T-helper 22 cell (primary cell): Measurements from ENCODE around the gene GATAD1.
A peak's percentile ranks its signal among the peaks of the same experiment; 100 is the strongest.
"Not testable (repeated sequence)": the region's sequence is repeated elsewhere in the genome, so short reads cannot be mapped to it uniquely, and the experiment has no call there.

Experiments used
- DNase-seq: peaks from one replicate; pipeline ENCODE4 v3.0.0-alpha.2; 2020; ENCODE audit warnings: low read depth

Gene GATAD1

DNA sequence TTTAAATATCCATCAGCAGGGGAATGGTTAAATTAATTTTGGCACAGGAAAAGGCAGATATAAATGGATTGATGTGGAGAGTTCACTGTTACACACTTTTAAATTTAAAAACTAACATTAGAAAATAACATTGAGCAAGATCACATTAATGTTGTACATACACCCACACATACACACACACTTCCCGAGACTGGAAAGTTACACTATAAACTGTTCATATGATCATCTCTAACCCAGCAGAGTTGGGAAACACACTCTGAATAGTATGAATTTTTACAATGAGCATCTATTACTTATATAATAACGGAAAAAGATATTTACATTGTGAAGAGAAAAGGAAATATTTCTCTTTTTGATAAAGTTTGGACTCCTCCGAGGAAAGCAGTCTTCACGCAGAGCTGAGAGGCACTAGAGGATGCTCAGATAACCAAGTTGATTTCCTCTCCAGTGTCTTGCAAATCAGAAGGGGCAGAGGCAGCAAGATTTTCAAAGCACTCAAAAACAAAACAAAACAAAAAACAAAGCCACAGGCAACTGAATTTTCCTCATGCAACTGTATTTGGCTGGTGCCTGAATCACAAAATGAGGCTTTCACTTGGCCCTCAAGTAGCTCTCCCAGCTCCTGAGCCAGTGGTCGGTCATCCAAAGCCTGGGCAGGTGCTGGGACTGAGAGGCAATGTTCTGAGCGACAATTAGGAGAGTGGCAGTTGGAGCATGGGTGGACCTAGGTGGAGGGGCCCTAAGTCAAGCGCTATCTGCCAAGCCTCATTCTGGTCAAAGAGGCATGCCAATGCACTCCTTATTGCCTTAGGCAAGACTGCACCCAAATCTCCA, 10.5 kb upstream of the GATAD1 start:
- DNase-seq, result no peak

DNA sequence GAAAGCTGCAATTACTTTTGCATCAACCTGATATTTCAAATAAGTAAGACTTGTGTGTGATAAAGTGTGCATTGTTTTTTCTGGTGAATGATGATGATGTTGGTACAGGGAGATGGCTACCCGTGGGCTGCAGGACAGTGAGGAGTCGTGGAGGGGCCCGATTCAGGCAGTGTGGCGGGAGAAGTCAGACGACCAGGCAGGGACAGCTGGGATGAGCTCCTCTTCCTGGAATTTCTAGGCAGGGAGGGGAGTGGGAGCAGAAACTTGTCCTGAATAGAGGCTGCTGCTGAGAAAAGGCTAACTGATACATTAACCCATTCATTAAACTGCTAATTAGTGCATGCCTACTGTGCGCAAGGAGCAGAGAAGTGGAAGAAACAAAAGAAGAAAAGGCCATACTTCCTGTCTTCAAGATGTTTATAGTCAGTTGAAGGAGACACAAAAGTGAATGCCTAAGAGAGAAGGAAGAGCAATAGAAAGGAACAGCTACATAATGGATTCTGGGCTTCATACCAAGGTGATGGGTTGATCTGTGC, 9.3 kb upstream of the GATAD1 start:
- DNase-seq, result no peak

DNA sequence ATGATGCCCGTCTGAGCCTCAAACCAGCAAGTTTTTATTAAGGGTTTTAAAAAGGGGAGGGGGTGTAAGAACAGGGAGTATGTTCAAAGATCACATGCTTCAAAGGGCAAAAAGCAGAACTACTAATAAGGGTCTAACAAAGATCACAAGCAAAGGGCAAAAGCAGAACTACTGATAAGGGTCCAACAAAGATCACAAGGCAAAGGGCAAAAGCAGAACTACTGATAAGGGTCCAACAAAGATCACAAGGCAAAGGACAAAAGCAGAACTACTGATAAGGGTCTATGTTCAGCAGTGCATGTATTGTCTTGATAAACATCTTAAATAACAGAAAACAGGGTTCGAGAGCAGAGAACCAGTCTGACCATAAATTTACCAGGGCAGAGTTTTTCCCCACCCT, 4.6 kb upstream of the GATAD1 start:
- not testable (repeated sequence) for DNase-seq

DNA sequence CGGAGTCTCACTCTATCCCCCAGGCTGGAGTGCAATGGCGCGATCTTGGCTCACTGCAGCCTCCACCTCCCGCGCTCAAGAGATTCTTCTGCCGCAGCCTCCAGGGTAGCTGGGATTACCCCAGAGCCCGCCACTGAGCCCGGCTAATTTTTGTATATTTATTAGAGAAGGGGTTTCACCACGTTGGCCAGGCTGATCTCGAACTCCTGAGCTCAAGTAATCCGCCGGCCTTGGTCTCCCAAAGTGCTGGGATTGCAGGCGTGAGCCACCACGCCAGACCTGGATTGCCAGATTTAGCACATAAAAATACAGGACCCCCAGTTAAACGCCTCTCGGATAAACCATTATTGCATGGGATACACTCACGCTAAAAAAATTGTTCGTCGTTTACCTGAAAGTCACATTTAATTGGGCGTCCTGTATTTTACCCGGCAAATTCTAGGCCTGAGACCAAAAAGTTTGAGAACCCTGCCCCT, 375 bp upstream of the GATAD1 start:
- no peak for DNase-seq

DNA sequence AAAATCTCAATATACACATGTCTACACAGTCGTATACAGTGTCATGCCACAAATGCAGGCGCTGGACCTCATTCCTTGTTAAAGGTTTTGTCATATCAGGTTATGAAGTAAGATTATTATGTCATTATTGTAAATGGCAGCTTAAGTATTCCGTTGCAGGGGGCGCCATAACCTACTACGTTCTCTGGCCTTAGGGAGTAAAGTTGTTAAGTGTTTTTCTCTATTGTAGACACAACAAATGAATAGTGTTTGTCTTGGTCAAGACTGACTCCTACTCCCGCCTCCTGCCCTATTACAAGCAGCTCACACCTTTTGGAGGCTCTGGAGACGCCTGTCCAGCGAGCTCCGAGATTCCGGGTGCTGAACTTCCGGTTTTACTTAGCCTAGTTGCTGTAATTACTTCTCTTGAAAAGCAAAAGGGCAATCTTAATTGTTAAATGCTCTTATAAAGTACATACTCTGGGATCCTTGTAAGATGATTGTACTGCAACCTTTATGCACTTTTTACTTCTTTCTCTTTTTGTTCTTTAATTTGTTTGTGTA, 994 bp downstream of the GATAD1 start:
- peak; percentile 29 for DNase-seq

GRCh38 chr7:92451645-92452044, 4.4 kb downstream of the GATAD1 start:
- no peak for DNase-seq

DNA sequence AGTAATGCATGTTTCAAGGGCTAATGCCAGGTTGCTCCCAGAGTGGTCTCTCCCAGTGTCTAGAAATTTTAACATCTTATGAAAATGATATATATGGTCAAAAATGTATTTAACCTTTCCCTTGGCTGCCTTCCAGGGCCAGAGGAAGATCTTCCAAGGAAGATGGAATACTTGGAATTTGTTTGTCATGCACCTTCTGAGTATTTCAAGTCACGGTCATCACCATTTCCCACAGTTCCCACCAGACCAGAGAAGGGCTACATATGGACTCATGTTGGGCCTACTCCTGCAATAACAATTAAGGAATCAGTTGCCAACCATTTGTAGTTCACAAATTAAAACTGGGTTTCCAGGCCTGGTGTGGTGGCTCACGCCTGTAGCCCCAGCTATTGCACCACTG, 9.0 kb downstream of the GATAD1 start:
- no peak for DNase-seq

DNA sequence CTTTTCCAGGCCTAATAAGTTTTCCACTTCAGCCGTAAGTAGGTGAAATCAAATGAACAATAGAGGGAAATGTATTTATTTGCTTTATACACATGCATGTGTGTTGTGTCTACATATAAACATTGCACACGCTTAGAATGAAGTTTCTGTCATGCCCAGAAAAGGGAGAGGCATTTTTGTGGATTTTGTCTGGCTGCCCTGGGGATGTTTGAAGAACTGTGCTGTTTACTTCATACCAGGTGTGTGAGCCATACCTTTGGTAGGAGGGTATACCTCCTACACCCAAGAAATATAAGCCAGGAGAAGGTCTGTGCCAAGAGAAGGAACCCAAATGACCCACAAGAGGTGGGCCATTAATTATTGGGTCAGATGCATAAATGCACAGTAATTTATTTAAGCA, 12.8 kb downstream of the GATAD1 start:
- DNase-seq, result no peak

DNA sequence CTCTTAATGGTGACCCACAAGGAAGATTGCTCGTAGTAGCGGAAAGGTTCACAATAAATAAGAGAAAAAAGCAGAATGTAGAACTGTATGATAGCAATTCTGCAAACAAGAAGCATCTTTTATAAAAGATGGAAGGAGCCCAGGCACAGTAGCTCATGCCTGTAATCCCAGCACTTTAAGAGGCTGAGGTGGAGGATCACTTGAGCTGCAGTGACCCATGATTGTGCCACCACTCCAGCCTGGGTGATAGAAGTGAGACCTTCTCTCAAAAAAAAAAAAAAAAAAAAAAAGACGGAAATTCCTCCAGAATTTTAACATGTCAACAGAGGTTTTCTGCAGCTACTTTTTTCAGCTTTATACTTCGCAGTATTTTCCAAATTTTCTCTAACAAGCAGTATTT, 13.2 kb downstream of the GATAD1 start:
- no peak for DNase-seq

GRCh38 chr7:92461027-92462003, 14.0 kb downstream of the GATAD1 start:
- DNase-seq, result no peak

DNA sequence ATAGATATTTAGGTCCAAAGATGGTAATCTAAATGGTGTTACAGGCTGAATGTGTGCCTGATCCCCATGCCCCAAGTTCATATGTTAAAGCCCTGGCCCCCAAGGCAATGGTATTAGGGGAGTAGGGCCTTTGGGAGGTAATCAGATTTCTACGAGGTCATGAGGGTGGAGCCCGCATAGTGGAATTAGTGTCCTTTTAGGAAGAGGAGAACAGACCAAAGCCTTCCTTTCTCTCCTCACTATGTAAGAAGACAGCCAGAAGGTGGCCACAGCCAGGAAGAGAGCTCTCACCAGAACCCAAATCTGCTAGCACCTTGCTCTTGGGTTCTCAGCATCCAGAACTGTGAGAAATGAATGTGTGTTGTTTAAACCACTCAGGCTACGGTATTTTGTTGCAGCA, 15.3 kb downstream of the GATAD1 start:
- no peak for DNase-seq

GRCh38 chr7:92464515-92464914, 17.2 kb downstream of the GATAD1 start:
- DNase-seq, result no peak

DNA sequence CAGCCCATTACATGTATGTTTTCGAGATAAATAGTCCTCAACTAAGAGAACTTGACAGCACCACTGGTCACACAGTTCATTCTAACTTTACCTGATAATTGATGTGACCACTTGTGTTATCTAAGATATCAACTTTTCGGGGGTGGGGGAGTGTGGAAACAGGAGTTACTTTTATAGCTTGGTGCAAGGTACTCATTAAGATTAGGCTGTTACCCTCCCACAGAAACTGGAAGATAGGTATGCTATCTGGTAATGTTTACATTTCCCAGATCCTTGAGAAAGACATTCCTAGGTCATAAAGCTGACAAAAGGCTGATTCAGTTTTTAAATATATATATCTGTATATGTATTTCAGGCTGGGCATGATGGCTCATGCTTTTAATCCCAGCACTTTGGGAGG, 19.4 kb downstream of the GATAD1 start:
- DNase-seq, result no peak

DNA sequence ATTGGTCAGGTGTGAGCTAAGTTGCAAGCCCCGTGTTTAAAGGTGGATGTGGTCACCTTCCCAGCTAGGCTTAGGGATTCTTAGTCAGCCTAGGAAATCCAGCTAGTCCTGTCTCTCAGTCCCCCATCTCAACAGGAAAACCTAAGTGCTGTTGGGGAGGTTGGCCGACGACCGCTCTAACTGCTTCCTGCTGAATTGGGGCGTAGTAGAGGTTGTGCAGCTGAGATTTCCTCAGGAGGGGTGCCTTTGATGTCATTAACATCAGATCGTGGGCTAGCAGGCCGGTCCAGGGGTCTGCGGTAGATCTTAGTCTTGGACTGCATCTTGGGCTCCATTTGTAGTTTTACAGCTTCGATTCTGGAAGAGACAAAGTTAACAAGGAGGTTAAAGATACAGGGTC, 21.3 kb downstream of the GATAD1 start:
- DNase-seq, result not testable (repeated sequence)

- DNase-seq, result not testable (repeated sequence)
Measured at GRCh38 chr7:92473989-92474388, 26.7 kb downstream of the GATAD1 start.

DNA sequence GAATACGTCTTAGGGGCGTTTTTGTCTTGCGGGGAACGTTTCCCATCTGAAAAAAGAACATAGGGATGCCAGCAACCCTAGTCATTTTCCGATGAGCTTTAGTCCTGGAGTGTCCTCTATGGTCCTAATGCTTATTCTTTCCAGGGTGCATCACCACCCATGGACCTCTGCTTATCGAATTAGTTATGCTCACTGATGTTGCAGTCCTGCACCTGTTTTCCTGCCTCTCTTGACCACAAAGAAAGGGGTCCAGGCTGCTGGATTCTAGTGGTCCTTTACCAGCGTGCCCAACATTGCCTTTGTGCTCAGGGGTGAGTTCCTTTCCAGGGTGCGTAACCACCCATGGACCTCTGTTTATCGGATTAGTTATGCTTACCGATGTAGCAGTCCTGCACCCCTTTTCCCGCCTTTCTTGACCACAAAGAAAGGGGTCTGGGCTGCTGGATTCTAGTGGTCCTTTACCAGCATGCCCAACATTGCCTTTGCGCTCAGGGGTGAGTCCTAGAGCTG, 28.0 kb downstream of the GATAD1 start:
- not testable (repeated sequence) for DNase-seq

DNA sequence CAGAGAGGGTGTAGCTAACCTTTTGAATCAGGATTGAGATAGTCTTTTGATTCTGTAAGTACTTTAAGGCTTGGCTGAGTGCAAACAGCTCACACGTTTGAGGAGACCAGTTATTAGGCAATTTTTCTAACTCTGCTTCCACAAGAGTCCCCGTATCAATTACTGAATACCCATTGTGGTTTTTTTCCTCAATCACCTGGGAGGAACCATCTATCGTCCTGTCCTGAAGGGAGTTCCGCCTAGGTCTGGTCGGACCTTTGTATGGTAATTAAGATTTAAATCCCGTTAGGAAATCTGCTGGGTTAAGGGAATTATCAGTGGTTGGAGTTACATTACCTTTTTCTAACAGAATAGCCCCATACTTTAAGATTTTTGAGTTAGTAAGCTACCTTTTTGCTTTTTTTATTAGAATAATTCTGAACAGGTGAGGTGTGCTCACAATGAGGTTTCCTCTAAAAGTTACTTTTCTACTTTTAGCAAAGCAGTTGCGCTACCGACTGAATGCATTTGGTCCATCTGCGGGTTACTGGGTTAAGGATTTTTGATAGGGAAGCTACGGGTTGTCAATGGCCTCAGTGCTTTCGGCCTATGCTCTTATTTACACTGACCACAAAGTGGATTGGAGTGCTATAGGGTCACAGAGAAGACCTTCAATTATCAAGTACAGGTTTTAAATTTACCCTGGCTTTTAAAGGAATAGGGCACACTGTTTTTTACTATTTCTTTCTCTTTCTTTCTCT, 28.7 kb downstream of the GATAD1 start:
- not testable (repeated sequence) for DNase-seq

- not testable (repeated sequence) for DNase-seq
Measured at GRCh38 chr7:92477681-92478080, 30.4 kb downstream of the GATAD1 start, which contains the start of gene ERVW-1. Gene ERVW-1 (minus strand): TSS chr7:92477946. CDS start chr7:92470381, 7,565 bp downstream.

GRCh38 chr7:92478095-92478494, 30.8 kb downstream of the GATAD1 start:
- no peak for DNase-seq

- DNase-seq, result no peak
Measured at GRCh38 chr7:92478711-92479110, 31.4 kb downstream of the GATAD1 start.

GRCh38 chr7:92479146-92479545, 31.9 kb downstream of the GATAD1 start:
- DNase-seq, result not testable (repeated sequence)
